A549 treated with Mapracorat at 1 μM for 4 hours (cell line): ENCODE data around the gene ATXN3L. TPM values are rescaled to one million over a fixed set of nuclear protein-coding genes. Genes with fewer than 3 reads are reported as not detected.

Experiments used
- total RNA-seq: library from RNA; stranded (reverse); fragments of 200-300 nt; extraction: Qiagen RNA extraction; gene quantifications from 5 replicates; pipeline ENCODE4 v1.2.3, GENCODE V29; 2022

Gene ATXN3L
- not detected in 5 replicates for total RNA-seq

DNA sequence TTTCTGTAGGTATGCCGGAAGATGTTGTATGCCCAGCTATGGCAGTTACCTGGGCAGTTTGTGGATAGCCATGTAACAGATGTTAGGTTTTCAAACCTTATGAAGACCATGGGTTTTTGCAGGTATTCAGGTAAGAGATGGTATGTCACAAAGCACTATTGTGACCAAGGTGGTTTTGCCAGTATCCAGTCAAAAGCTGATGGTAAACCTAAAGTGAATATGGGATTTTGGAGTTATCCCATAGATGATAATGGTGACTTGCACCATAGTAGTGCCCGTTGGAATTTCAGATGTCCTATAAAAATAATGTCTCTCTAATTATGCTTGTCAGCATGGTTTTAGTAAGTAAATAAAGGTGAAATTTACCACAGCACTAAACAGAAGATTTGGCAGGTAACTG is at the start of gene ATXN3L:
Gene ATXN3L, minus strand, starts transcription at position 101 of the 400 bp plus-strand sequence. CDS start 119 bp downstream, outside the sequence.

Other genes with a start within 250 kb of the ATXN3L start
- gene EGFL6, start 249.5 kb upstream of the ATXN3L start, total RNA-seq, result not detected in 5 replicates